ENCODE data around the gene TBC1D20.

DNA sequence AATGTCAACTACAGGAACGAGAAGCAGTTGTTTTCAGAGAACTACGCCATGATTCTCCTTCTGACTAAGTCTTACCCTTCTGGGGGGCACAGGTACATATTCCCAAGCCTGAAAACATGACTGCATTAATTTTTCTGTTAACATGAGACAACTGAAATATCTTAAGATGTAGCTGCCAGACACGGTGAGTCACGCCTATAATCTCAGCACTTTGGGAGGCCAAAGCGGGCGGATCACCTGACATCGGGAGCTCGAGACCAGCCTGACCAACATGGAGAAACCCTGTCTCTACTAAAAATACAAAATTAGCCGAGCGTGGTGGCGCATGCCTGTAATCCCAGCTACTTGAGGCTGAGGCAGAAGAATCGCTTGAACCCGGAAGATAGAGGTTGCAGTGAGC, 21.7 kb downstream of the TBC1D20 start:
- TF ChIP-seq REST (IDR thresholded peaks at IDR 0.05; ENCODE audit: low read depth) (no peak), POLR2A (IDR thresholded peaks at IDR 0.05; ENCODE audit: borderline replicate concordance, extremely low read depth, insufficient read depth, insufficient read length) (no peak)
